DMS79 (cell line): ENCODE measurements around the gene TIPIN.
"Not testable (repeated sequence)": the region's sequence is repeated elsewhere in the genome, so short reads cannot be mapped to it uniquely, and the experiment has no call there.

Experiments
- DNase-seq: peaks from one replicate; lab custom pipeline; 2025; lab: John Stamatoyannopoulos, UW

Gene TIPIN

DNA sequence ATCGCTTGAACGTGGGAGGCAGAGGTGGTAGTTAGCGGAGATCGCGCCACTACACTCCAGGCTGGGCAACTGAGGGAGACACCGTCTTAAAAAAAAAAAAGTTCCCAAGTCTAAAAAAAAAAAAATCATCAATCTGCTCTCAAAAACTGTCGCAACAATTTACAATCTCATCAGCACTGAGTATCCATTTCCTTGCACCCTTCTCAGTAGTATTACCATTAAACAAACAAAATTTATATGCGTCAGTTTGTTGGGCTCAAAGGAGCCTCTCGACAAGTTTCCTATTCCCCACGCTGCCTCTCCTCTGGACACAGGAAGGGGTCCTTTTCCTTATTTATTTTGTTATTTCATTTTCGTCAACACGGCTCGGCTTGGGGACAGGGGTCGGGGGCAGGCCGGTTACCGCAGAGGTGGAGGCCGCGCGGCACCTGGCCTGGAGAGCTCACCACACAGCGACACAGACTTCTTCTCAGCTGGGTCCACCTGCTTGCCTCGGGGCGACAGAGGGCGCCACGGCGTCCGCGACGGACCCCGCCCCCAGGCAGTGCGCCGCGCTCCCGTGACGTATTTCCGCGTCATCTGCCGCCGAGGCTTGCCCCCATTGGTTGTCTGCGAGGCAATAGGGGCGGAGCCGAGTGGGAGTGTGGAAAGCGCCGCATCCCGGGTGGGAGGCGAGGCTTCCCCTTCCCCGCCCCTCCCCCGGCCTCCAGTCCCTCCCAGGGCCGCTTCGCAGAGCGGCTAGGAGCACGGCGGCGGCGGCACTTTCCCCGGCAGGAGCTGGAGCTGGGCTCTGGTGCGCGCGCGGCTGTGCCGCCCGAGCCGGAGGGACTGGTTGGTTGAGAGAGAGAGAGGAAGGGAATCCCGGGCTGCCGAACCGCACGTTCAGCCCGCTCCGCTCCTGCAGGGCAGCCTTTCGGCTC, 30.0 kb upstream of the TIPIN start, which contains the start of gene MAP2K1:
Gene MAP2K1 (plus strand): TSS at position 709 of the 920 bp plus-strand sequence. CDS start 436 bp downstream, outside the sequence.
- DNase-seq: peak; percentile 80

GRCh38 chr15:66381376-66381775, 24.9 kb upstream of the TIPIN start:
- DNase-seq: not testable (repeated sequence)

GRCh38 chr15:66378814-66379430, 22.4 kb upstream of the TIPIN start:
- no peak for DNase-seq

DNA sequence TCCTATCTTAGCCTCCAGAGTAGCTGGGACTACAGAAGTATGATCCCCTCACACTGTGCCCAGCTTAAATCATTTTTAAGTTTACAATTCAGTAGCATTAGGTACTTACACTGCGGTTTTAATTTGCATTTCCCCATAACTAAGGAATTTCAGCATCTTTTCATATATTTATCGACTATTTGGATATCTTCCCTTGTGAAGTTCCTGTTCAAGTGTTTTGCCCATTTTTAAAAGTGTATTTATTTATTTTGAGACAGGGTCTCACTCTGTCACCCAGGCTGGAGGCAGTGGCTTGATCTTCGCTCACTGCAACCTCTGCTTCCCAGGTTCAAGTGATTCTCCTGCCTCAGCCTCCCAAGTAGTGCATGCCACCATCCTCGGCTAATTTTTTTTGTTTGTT, 17.7 kb upstream of the TIPIN start:
- no peak for DNase-seq

GRCh38 chr15:66369773-66370651, 13.5 kb upstream of the TIPIN start:
- peak; percentile 4 for DNase-seq

- no peak for DNase-seq
Measured at GRCh38 chr15:66364944-66365528, 8.6 kb upstream of the TIPIN start.

- no peak for DNase-seq
Measured at GRCh38 chr15:66362776-66363175, 6.3 kb upstream of the TIPIN start.

DNA sequence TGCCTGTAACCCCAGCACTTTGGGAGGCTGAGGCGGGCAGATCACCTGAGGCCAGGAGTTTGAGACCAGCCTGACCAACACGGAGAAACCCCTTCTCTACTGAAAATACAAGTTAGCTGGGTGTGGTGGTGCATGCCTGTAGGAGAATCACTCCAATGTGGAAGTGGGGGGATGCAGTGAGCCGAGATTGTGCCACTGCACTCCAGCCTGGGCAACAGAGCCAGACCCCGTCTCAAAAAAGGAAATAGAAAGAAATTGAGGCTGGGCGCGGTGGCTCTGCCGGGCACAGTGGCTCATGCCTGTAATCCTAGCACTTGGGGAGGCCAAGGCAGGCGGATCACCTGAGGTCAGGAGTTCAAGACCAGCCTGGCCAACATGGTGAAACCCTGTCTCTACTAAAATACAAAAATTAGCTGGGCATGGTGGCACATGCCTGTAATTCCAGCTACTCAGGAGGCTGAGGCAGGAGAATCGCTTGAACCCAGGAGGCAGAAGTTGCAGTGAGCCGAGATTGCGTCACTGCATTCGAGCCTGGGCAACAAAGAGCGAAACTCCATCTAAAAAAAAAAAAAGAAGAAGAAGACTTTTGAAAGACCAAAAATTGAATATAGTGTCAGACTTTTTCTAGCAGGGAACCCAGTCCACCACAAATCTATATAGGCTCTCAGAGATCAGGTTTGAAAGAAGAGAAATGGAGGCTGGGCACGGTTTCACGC, 5.4 kb upstream of the TIPIN start:
- not testable (repeated sequence) for DNase-seq

DNA sequence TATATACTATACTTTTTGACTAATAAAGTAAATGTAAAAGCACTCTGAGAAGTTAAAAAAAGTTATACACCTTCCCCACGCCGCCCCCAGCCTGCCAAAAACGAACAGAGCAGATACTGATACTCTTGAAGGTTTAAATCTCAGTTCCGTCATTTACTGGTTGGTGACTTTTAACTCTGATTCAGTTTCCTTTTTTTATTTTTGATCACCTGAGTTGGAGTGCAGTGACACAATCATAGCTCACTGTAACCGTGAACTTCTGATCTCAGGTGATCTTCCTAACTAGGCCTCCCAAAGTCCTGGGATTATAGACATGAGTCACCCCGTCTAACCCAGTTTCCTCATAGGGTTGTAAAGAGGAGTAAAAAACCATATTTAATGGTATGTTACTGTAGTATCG, 3.3 kb upstream of the TIPIN start:
- no peak for DNase-seq

GRCh38 chr15:66356077-66356358, 467 bp downstream of the TIPIN start:
- DNase-seq: no peak

DNA sequence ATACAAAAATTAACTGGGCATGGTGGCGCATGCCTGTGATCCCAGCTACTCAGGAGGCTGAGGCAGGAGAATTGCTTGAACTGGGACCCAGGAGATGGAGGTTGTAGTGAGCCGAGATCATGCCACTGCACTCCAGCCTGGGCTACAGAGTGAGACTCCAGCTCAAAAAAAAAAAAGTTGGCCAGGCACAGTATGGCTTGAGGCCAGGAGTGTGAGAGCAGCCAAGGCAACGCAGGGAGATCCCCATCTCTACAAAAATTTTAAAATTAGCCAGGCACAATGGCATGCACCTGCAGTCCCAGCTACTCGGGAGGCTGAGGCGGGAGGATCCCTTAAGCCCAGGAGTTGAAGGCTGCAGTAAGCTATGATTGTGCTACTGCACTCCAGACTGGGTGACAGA, 8.0 kb downstream of the TIPIN start:
- not testable (repeated sequence) for DNase-seq

DNA sequence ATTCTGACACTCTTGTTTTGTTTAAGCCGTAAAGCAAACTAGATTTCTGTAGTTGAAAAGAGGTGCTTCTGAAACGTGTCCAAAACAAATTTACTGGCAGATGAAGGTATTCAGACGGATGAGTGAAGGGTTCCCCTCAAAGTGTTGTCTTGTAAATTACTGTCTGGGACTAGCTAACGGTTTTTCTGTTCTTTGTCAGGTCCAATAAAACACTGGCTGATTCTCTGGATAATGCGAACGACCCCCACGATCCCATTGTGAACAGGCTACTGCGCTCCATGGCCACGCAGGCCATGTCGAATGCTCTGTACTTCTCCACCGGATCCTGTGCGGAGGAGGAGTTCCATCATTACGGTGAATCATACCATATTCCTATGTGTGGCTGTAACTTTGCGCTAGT, 27.7 kb downstream of the TIPIN start:
- DNase-seq: no peak

GRCh38 chr15:66327736-66328135, 28.7 kb downstream of the TIPIN start:
- DNase-seq: no peak

DNA sequence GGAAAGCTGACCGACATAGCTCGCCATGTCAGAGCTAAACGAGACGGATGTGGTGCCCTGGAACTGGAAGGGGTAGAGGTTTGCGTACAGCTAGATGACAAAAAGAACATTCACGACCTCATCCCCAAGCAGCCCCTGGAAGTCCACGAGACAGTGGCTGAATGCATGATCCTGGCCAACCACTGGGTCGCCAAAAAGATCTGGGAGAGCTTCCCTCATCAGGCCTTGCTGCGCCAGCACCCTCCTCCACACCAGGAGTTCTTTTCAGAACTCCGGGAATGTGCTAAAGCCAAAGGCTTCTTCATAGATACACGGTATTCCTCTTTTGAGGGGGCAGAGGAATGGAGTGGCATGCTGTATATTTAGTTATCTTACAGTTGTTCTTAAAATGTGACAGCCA, 30.4 kb downstream of the TIPIN start:
- DNase-seq: no peak

GRCh38 chr15:66323312-66323928, 33.1 kb downstream of the TIPIN start:
- no peak for DNase-seq

DNA sequence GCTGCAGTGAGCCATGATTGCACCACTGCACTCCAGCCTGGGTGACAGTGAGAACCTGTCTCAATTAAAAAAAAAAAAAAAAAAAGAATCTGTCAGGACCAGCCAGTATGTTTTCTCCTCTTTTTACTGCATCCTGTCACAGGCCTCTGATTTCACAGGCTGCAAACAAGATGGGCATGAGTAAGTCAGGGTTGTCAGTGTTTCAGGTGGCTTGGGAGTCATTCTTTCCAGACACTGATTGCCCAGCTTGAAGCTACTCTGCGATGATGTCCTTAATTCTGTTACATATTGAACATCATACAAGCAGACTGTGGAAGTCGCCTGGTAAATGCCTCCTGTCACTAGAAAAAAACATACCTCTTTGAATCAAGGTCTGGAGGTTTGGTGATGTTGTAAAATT, 44.3 kb downstream of the TIPIN start:
- no peak for DNase-seq

GRCh38 chr15:66310786-66311185, 45.7 kb downstream of the TIPIN start:
- DNase-seq: no peak

DNA sequence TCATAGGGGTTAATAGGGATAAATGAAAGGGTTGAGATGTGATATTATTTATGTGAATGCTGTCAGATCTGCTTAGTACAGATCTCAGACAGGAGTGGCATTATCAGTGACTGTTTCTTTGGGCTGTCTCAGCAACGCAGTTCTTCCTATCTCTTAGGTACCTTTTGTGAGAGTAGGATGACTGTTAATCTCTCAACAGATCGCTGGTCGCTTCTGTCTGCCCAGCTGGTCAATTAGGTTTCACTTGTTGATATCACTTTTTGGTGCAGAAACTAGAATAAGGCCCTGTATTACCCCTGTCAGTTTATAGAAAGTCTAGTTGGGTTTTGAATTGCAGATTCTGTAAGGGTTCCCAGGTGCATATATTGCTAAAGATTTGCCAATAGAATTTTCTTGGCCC, 46.7 kb downstream of the TIPIN start:
- no peak for DNase-seq

DNA sequence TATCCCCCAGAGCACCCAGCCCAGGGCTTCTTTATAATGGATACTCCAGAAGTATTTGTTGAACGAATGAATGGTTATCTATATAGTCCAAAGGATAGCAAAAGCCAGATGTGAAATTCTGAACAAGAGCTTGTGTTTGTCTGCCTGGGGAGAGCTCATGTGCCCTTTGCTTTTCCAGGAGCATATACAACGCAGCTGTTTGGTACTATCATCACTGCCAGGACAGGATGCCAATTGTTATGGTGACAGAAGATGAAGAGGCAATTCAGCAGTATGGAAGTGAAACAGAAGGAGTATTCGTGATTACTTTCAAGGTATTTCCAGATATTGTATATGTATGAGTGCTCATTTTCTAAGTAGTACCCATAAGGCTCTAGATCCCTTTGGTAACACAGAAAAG, 48.0 kb downstream of the TIPIN start:
- DNase-seq: no peak

DNA sequence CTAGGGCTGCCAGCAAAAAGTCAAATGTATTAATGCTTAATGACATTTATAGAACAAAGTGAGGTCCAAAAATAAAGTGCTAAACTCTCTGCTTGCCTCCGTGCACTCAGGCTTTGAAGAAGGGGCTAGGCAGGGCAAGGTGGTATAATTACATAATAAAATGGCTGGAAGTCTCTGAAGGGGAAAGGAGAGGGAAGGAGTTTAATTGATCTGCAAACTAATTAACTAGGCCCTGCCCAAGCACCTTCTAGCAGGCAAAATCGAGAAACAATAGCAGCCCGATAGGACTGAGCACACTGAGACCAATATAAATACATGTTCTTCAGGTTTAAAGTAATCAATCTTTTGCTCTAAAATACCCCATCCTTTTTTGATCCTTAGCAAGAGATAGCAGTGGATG, 50.1 kb downstream of the TIPIN start:
- DNase-seq: no peak

GRCh38 chr15:66304425-66304824, 52.1 kb downstream of the TIPIN start:
- not testable (repeated sequence) for DNase-seq
